K562 treated with DMSO at 1 percent for 24 hours (cell line): ENCODE measurements around the gene PANK4. TPM values are rescaled to one million over a fixed set of nuclear protein-coding genes. Genes with fewer than 3 reads are reported as not detected.

ENCODE experiments used
- total RNA-seq: library from RNA; unstranded; fragments of 300-600 nt; gene quantifications from 2 replicates; pipeline ENCODE4 v1.2.3, GENCODE V29; 2022; ENCODE audit warnings: low read depth; ENCODE audit not compliant: insufficient read depth

PANK4 gene
- 37.7 and 42.4 TPM in 2 replicates for total RNA-seq

GRCh38 chr1:2525920-2526823 is at the start of gene PANK4:
Gene PANK4, minus strand, starts transcription at chr1:2526596. Its CDS starts 9 bp downstream, at chr1:2526587.

GRCh38 chr1:2556277-2556677 is 29.9 kb upstream of the PANK4 start, which contains the start of gene TNFRSF14:
Gene TNFRSF14, plus strand, starts transcription at chr1:2556371. Its CDS starts 294 bp downstream, at chr1:2556665.

GRCh38 chr1:2529784-2530512 is 3.6 kb upstream of the PANK4 start, which contains the start of gene HES5:
Gene HES5, minus strand, starts transcription at chr1:2530263. Its CDS starts 99 bp downstream, at chr1:2530164.

GRCh38 chr1:2476061-2476999 is 50.1 kb downstream of the PANK4 start, which contains the start of gene PLCH2:
Gene PLCH2, plus strand, starts transcription at chr1:2476289. Its CDS starts 300 bp downstream, at chr1:2476589.

Other genes with a start within 250 kb of the PANK4 start
- gene MORN1, start 135.0 kb downstream of the PANK4 start, total RNA-seq = 4.3 and 5.9 TPM in 2 replicates
- 74.0 and 84.7 TPM in 2 replicates for gene RER1, start 134.8 kb downstream of the PANK4 start, total RNA-seq
- gene PEX10, start 114.0 kb downstream of the PANK4 start, total RNA-seq = 13.8 and 15.6 TPM in 2 replicates
- gene PLCH2, start 50.3 kb downstream of the PANK4 start, total RNA-seq = not detected in 2 replicates
- gene HES5, start 3.7 kb upstream of the PANK4 start, total RNA-seq = not detected in 2 replicates
- gene TNFRSF14, start 29.8 kb upstream of the PANK4 start, total RNA-seq = 11.8 and 12.1 TPM in 2 replicates
- gene PRXL2B, start 60.2 kb upstream of the PANK4 start, total RNA-seq = 19.6 and 23.0 TPM in 2 replicates
- gene MMEL1, start 106.4 kb upstream of the PANK4 start, total RNA-seq = 0.96 TPM in 1 of 2 replicates, not detected in the other